HFFc6 (cell line): ENCODE results near the gene GABRG2. TPM values are rescaled to one million over a fixed set of nuclear protein-coding genes. Genes with fewer than 3 reads are reported as not detected.
"Not testable (repeated sequence)": the region's sequence is repeated elsewhere in the genome, so short reads cannot be mapped to it uniquely, and the experiment has no call there.

Experiments used
- DNase-seq: peaks from one replicate; pipeline ENCODE4 v3.0.0-alpha.2; 2018
- H3K27ac Mint-ChIP-seq: 2 replicates; pipeline ENCODE4 v1.8.0; 2020; ENCODE audit warnings: mild to moderate bottlenecking, mixed read lengths
- H3K27me3 Mint-ChIP-seq: 2 replicates; pipeline ENCODE4 v1.8.0; 2021; ENCODE audit warnings: mild to moderate bottlenecking, moderate library complexity, mixed read lengths; ENCODE audit not compliant: insufficient read depth
- H3K36me3 Mint-ChIP-seq: 2 replicates; pipeline ENCODE4 v1.8.0; 2021; ENCODE audit warnings: low read depth, mixed read lengths
- H3K4me1 Mint-ChIP-seq: 2 replicates; pipeline ENCODE4 v1.8.0; 2020; ENCODE audit warnings: low read depth, mixed read lengths
- H3K4me3 Mint-ChIP-seq: 2 replicates; pipeline ENCODE4 v1.8.0; 2020; ENCODE audit warnings: mild to moderate bottlenecking, moderate library complexity, mixed read lengths
- H3K9me3 Mint-ChIP-seq: 2 replicates; pipeline ENCODE4 v1.8.0; 2020; ENCODE audit warnings: mild to moderate bottlenecking, mixed read lengths
- total RNA-seq, 6 experiments: library from RNA; stranded (reverse); fragmentation: NEBNext Ultra II Directional; extraction: Animal tissue kit (Norgen Biotek cat#: 25700); gene quantifications; 2 replicates in 1 of 6; 3 replicates in 5 of 6; pipeline ENCODE4 v1.2.3, GENCODE V29; 2021
- TF ChIP-seq, protein P1 (sequence below): fragments of 200-600 bp; sonication (generic); IDR thresholded peaks from 2 replicates; pipeline ENCODE4 v1.5.0; 2021; ENCODE audit warnings: antibody characterized with exemption, mild to moderate bottlenecking

Gene GABRG2
- total RNA-seq, 6 experiments from 2014 or later: not detected

DNA sequence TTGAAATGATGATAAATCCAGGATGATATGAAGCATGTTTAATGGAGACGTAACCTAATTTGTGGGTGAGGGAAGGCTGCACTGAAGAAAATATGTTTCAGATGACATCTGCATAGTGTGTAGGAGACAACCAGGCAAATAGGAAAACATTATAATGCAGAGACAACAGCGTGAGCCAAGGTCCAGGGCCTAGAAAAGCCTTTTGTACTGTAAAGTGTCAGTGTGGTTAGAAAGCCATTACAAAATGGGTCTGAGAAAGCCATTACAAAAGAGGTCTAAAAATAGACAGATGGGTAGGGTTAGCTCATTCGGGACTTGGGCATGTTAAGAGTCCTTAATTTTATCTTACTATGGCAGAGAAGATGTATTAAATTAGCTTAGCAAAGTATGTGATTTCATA is 14.9 kb upstream of the GABRG2 start:
- no peaks in the 10 kb centered on the region for H3K4me1 Mint-ChIP-seq
- H3K27me3 Mint-ChIP-seq: no peaks in the 10 kb centered on the region; the same call in 1 of the 2 replicates
- TF ChIP-seq, protein P1, sequence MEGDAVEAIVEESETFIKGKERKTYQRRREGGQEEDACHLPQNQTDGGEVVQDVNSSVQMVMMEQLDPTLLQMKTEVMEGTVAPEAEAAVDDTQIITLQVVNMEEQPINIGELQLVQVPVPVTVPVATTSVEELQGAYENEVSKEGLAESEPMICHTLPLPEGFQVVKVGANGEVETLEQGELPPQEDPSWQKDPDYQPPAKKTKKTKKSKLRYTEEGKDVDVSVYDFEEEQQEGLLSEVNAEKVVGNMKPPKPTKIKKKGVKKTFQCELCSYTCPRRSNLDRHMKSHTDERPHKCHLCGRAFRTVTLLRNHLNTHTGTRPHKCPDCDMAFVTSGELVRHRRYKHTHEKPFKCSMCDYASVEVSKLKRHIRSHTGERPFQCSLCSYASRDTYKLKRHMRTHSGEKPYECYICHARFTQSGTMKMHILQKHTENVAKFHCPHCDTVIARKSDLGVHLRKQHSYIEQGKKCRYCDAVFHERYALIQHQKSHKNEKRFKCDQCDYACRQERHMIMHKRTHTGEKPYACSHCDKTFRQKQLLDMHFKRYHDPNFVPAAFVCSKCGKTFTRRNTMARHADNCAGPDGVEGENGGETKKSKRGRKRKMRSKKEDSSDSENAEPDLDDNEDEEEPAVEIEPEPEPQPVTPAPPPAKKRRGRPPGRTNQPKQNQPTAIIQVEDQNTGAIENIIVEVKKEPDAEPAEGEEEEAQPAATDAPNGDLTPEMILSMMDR: no peak
- H3K9me3 Mint-ChIP-seq: peaks cover 35% of the 10 kb centered on the region
- DNase-seq: no peak
- H3K27ac Mint-ChIP-seq: no peak overlapping the region
- no peaks in the 10 kb centered on the region for H3K36me3 Mint-ChIP-seq
- no peak overlapping the region for H3K4me3 Mint-ChIP-seq

- not testable (repeated sequence) for H3K36me3 Mint-ChIP-seq, H3K4me1 Mint-ChIP-seq, H3K4me3 Mint-ChIP-seq, H3K27me3 Mint-ChIP-seq, DNase-seq, H3K27ac Mint-ChIP-seq
- peaks cover 32% of the 10 kb centered on the region for H3K9me3 Mint-ChIP-seq
Observed at GRCh38 chr5:162055095-162055494, 12.5 kb upstream of the GABRG2 start.

DNA sequence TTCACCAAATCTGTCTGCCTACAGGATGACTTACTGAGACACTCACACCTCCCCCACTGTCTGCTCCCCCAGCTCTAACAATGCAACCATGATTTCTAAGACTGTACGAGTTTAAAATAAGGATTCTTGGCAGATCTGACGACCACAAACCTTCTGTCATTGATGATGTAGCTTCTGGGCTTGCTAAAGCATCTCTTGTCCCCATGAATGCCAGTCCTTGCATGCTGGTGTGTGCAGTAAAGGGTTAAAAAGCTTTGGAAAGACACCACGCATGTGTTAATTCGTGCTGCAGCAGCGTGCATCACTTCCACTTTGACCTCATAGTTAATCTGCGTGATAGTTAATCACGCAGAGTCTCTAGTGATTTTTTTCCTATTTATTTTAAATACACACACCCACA is 411 bp upstream of the GABRG2 start:
- H3K4me1 Mint-ChIP-seq: no peaks in the 10 kb centered on the region
- DNase-seq: no peak
- TF ChIP-seq, protein P1: no peak
- H3K27ac Mint-ChIP-seq: no peak overlapping the region
- H3K4me3 Mint-ChIP-seq: no peak overlapping the region
- peaks cover 25% of the 10 kb centered on the region for H3K9me3 Mint-ChIP-seq
- no peaks in the 10 kb centered on the region; the same call in 1 of the 2 replicates for H3K27me3 Mint-ChIP-seq
- no peaks in the 10 kb centered on the region for H3K36me3 Mint-ChIP-seq

GRCh38 chr5:162068412-162068811 is 839 bp downstream of the GABRG2 start:
- Mint-ChIP-seq H3K27ac (no peak overlapping the region), H3K9me3 (peaks cover 25% of the 10 kb centered on the region), H3K27me3 (no peaks in the 10 kb centered on the region; the same call in 1 of the 2 replicates), H3K4me3 (no peak overlapping the region), H3K4me1 (no peaks in the 10 kb centered on the region), H3K36me3 (no peaks in the 10 kb centered on the region)
- no peak for DNase-seq
- TF ChIP-seq, protein P1: no peak

GRCh38 chr5:162068936-162069335 is 1.4 kb downstream of the GABRG2 start:
- no peak for DNase-seq
- H3K9me3 Mint-ChIP-seq: peaks cover 25% of the 10 kb centered on the region
- H3K36me3 Mint-ChIP-seq: no peaks in the 10 kb centered on the region
- H3K27me3 Mint-ChIP-seq: no peaks in the 10 kb centered on the region; the same call in 1 of the 2 replicates
- no peaks in the 10 kb centered on the region for H3K4me1 Mint-ChIP-seq
- TF ChIP-seq, protein P1: no peak
- no peak overlapping the region for H3K4me3 Mint-ChIP-seq
- no peak overlapping the region for H3K27ac Mint-ChIP-seq

DNA sequence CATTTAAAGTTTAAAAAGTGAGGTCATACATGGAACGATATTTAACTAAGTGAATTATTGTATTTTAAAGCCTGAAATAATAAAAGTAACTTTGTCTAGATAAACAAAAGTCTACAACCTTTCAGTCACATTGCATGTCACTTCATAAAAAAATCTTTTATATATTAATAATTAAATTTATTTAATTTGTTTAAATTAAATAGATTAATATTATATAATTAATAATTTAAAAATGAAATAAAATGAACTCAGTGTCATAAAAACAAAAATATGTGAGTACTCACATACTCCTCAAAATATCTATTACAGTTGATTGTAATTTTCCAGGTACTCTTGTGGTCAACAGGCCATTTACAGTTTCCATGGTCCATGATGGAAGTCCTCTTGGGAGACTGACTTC is 11.2 kb downstream of the GABRG2 start:
- Mint-ChIP-seq H3K4me3 (no peak overlapping the region), H3K36me3 (no peaks in the 10 kb centered on the region), H3K9me3 (peaks cover 15% of the 10 kb centered on the region), H3K27me3 (no peaks in the 10 kb centered on the region), H3K4me1 (no peaks in the 10 kb centered on the region), H3K27ac (no peak overlapping the region)
- TF ChIP-seq, protein P1: no peak
- no peak for DNase-seq
